Activated naive CD8-positive, alpha-beta T cell treated with anti-CD3 and anti-CD28 coated beads, Interleukin-2, amount 10 ng/mL, durations not matched to agents 7 days and 5 days (primary cell): Measurements from ENCODE around the gene KRTAP20-3. TPM values are rescaled to one million over a fixed set of nuclear protein-coding genes. Genes with fewer than 3 reads are reported as not detected.

Experiments used
- ATAC-seq: fragments of 150-1000 bp; cut with Tn5 transposase; one replicate; pipeline ENCODE4 v1.10.0; 2021; ENCODE audit warnings: low read depth, moderate library complexity
- POLR2A ChIA-PET: fragments of 350-600 bp; sonication (Branson Sonifier 250); formaldehyde crosslinking; loops from one replicate; lab custom pipeline; 2021; ENCODE audit warnings: antibody characterized with exemption; lab: Charles Lee
- DNase-seq: peaks from one replicate; pipeline ENCODE4 v3.0.0; 2021
- H3K27ac Mint-ChIP-seq: one replicate; pipeline ENCODE4 v1.8.0; 2022; ENCODE audit warnings: mild to moderate bottlenecking, mixed read lengths
- H3K27me3 Mint-ChIP-seq: one replicate; pipeline ENCODE4 v1.8.0; 2022; ENCODE audit warnings: mild to moderate bottlenecking, moderate library complexity, mixed read lengths
- H3K36me3 Mint-ChIP-seq: one replicate; pipeline ENCODE4 v1.8.0; 2021; ENCODE audit warnings: mild to moderate bottlenecking, mixed read lengths
- H3K4me1 Mint-ChIP-seq: one replicate; pipeline ENCODE4 v1.8.0; 2021; ENCODE audit warnings: mixed read lengths
- H3K4me3 Mint-ChIP-seq: one replicate; pipeline ENCODE4 v1.8.0; 2022; ENCODE audit warnings: mild to moderate bottlenecking, moderate library complexity, mixed read lengths
- H3K9me3 Mint-ChIP-seq: one replicate; pipeline ENCODE4 v1.8.0; 2021; ENCODE audit warnings: mixed read lengths
- total RNA-seq, 2 experiments: library from RNA; stranded (reverse); gene quantifications; one replicate each; pipeline ENCODE4 v1.2.3, GENCODE V29; 2021

The KRTAP20-3 gene
- total RNA-seq: not detected

- no peaks in the 10 kb centered on the region for H3K27me3 Mint-ChIP-seq
- H3K4me3 Mint-ChIP-seq: no peak within 1 kb of the TSS
- POLR2A ChIA-PET: no interaction called here
- no peaks in the 10 kb centered on the region for H3K36me3 Mint-ChIP-seq
- DNase-seq: no peak
- H3K27ac Mint-ChIP-seq: no peak within 1 kb of the TSS
- H3K9me3 Mint-ChIP-seq: peaks cover 6% of the 10 kb centered on the region
- ATAC-seq: no peak
- H3K4me1 Mint-ChIP-seq: no peaks in the 10 kb centered on the region
Observed at GRCh38 chr21:30642564-30642963, at the start of gene KRTAP20-3. Gene KRTAP20-3, plus strand, starts transcription at chr21:30642864.

- Mint-ChIP-seq H3K9me3 (peaks cover 6% of the 10 kb centered on the region), H3K4me3 (no peak within 1 kb of the TSS), H3K27me3 (no peaks in the 10 kb centered on the region), H3K4me1 (no peaks in the 10 kb centered on the region), H3K27ac (no peak within 1 kb of the TSS), H3K36me3 (no peaks in the 10 kb centered on the region)
- DNase-seq (no peak), ATAC-seq (no peak)
- POLR2A ChIA-PET: no interaction called here
Observed at GRCh38 chr21:30598802-30599201, 43.9 kb upstream of the KRTAP20-3 start, which contains the start of gene KRTAP6-2. Gene KRTAP6-2, minus strand, starts transcription at chr21:30598902. Its CDS starts 28 bp downstream, at chr21:30598874.

GRCh38 chr21:30600787-30601186 is 41.9 kb upstream of the KRTAP20-3 start, which contains the start of gene KRTAP22-1:
Gene KRTAP22-1, plus strand, starts transcription at chr21:30601087.
- peaks cover 6% of the 10 kb centered on the region for H3K9me3 Mint-ChIP-seq
- H3K27ac Mint-ChIP-seq: no peak within 1 kb of the TSS
- H3K36me3 Mint-ChIP-seq: no peaks in the 10 kb centered on the region
- H3K4me3 Mint-ChIP-seq: no peak within 1 kb of the TSS
- no peaks in the 10 kb centered on the region for H3K27me3 Mint-ChIP-seq
- DNase-seq (no peak), ATAC-seq (no peak)
- no peaks in the 10 kb centered on the region for H3K4me1 Mint-ChIP-seq
- POLR2A ChIA-PET: no interaction called here

- POLR2A ChIA-PET: no interaction called here
- no peak overlapping the region for H3K27ac Mint-ChIP-seq
- no peak for ATAC-seq
- DNase-seq: no peak
- no peaks in the 10 kb centered on the region for H3K27me3 Mint-ChIP-seq
- no peaks in the 10 kb centered on the region for H3K4me1 Mint-ChIP-seq
- H3K9me3 Mint-ChIP-seq: peaks cover 9% of the 10 kb centered on the region
- H3K4me3 Mint-ChIP-seq: no peak overlapping the region
- no peaks in the 10 kb centered on the region for H3K36me3 Mint-ChIP-seq
Observed at GRCh38 chr21:30605968-30606367, 36.7 kb upstream of the KRTAP20-3 start.

GRCh38 chr21:30612132-30612531 is 30.5 kb upstream of the KRTAP20-3 start:
- ATAC-seq (no peak), DNase-seq (no peak)
- no peaks in the 10 kb centered on the region for H3K36me3 Mint-ChIP-seq
- H3K4me1 Mint-ChIP-seq: no peaks in the 10 kb centered on the region
- no peak overlapping the region for H3K27ac Mint-ChIP-seq
- POLR2A ChIA-PET: no interaction called here
- H3K4me3 Mint-ChIP-seq: no peak overlapping the region
- H3K9me3 Mint-ChIP-seq: peaks cover 9% of the 10 kb centered on the region
- H3K27me3 Mint-ChIP-seq: no peaks in the 10 kb centered on the region

- H3K9me3 Mint-ChIP-seq: peaks cover 9% of the 10 kb centered on the region
- H3K4me1 Mint-ChIP-seq: no peaks in the 10 kb centered on the region
- H3K4me3 Mint-ChIP-seq: no peak within 1 kb of the TSS
- no peaks in the 10 kb centered on the region for H3K27me3 Mint-ChIP-seq
- H3K27ac Mint-ChIP-seq: no peak within 1 kb of the TSS
- no peaks in the 10 kb centered on the region for H3K36me3 Mint-ChIP-seq
- DNase-seq (no peak), ATAC-seq (no peak)
- POLR2A ChIA-PET: no interaction called here
Observed at GRCh38 chr21:30613836-30614235, 28.8 kb upstream of the KRTAP20-3 start, which contains the start of gene KRTAP6-1. Gene KRTAP6-1, minus strand, starts transcription at chr21:30613930. Its CDS starts 26 bp downstream, at chr21:30613904.

GRCh38 chr21:30615199-30615598 is 27.5 kb upstream of the KRTAP20-3 start:
- H3K9me3 Mint-ChIP-seq: peaks cover 9% of the 10 kb centered on the region
- H3K4me3 Mint-ChIP-seq: no peak overlapping the region
- POLR2A ChIA-PET: no interaction called here
- no peaks in the 10 kb centered on the region for H3K36me3 Mint-ChIP-seq
- no peaks in the 10 kb centered on the region for H3K4me1 Mint-ChIP-seq
- H3K27ac Mint-ChIP-seq: no peak overlapping the region
- DNase-seq (no peak), ATAC-seq (no peak)
- no peaks in the 10 kb centered on the region for H3K27me3 Mint-ChIP-seq

GRCh38 chr21:30616125-30616524 is 26.5 kb upstream of the KRTAP20-3 start, which contains the start of gene KRTAP20-1:
Gene KRTAP20-1, plus strand, starts transcription at chr21:30616425. Its CDS starts 30 bp downstream, at chr21:30616455.
- Mint-ChIP-seq H3K27me3 (no peaks in the 10 kb centered on the region), H3K9me3 (peaks cover 6% of the 10 kb centered on the region), H3K4me3 (no peak within 1 kb of the TSS), H3K4me1 (no peaks in the 10 kb centered on the region), H3K27ac (no peak within 1 kb of the TSS), H3K36me3 (no peaks in the 10 kb centered on the region)
- POLR2A ChIA-PET: no interaction called here
- no peak for ATAC-seq
- no peak for DNase-seq

- no peak for DNase-seq
- no peaks in the 10 kb centered on the region for H3K4me1 Mint-ChIP-seq
- POLR2A ChIA-PET: no interaction called here
- no peak overlapping the region for H3K4me3 Mint-ChIP-seq
- H3K36me3 Mint-ChIP-seq: no peaks in the 10 kb centered on the region
- no peak for ATAC-seq
- H3K27me3 Mint-ChIP-seq: no peaks in the 10 kb centered on the region
- no peak overlapping the region for H3K27ac Mint-ChIP-seq
- H3K9me3 Mint-ChIP-seq: no peaks in the 10 kb centered on the region
Observed at GRCh38 chr21:30620080-30620479, 22.6 kb upstream of the KRTAP20-3 start.

GRCh38 chr21:30620522-30620921 is 22.1 kb upstream of the KRTAP20-3 start, which contains the start of gene KRTAP20-4:
Gene KRTAP20-4, plus strand, starts transcription at chr21:30620627.
- Mint-ChIP-seq H3K27ac (no peak within 1 kb of the TSS), H3K36me3 (no peaks in the 10 kb centered on the region), H3K4me3 (no peak within 1 kb of the TSS), H3K9me3 (no peaks in the 10 kb centered on the region), H3K4me1 (no peaks in the 10 kb centered on the region), H3K27me3 (no peaks in the 10 kb centered on the region)
- POLR2A ChIA-PET: no interaction called here
- ATAC-seq (no peak), DNase-seq (no peak)

- no peak for DNase-seq
- no peak overlapping the region for H3K27ac Mint-ChIP-seq
- H3K9me3 Mint-ChIP-seq: no peaks in the 10 kb centered on the region
- no peak for ATAC-seq
- H3K4me1 Mint-ChIP-seq: no peaks in the 10 kb centered on the region
- POLR2A ChIA-PET: no interaction called here
- H3K27me3 Mint-ChIP-seq: no peaks in the 10 kb centered on the region
- H3K4me3 Mint-ChIP-seq: no peak overlapping the region
- no peaks in the 10 kb centered on the region for H3K36me3 Mint-ChIP-seq
Observed at GRCh38 chr21:30623362-30623761, 19.3 kb upstream of the KRTAP20-3 start.

- Mint-ChIP-seq H3K4me1 (no peaks in the 10 kb centered on the region), H3K27me3 (no peaks in the 10 kb centered on the region)
Observed at GRCh38 chr21:30625449-30626165, 17.1 kb upstream of the KRTAP20-3 start.

GRCh38 chr21:30628109-30628508 is 14.6 kb upstream of the KRTAP20-3 start:
- DNase-seq (no peak), ATAC-seq (no peak)
- H3K4me3 Mint-ChIP-seq: no peak overlapping the region
- no peaks in the 10 kb centered on the region for H3K36me3 Mint-ChIP-seq
- no peaks in the 10 kb centered on the region for H3K27me3 Mint-ChIP-seq
- H3K4me1 Mint-ChIP-seq: no peaks in the 10 kb centered on the region
- POLR2A ChIA-PET: no interaction called here
- no peak overlapping the region for H3K27ac Mint-ChIP-seq
- no peaks in the 10 kb centered on the region for H3K9me3 Mint-ChIP-seq

More at GRCh38 chr21:30625449-30626165, 17.1 kb upstream of the KRTAP20-3 start:
- POLR2A ChIA-PET: no interaction called here
- H3K4me3 Mint-ChIP-seq: no peak overlapping the region
- ATAC-seq (no peak), DNase-seq (no peak)
- H3K36me3 Mint-ChIP-seq: no peaks in the 10 kb centered on the region
- H3K9me3 Mint-ChIP-seq: no peaks in the 10 kb centered on the region
- no peak overlapping the region for H3K27ac Mint-ChIP-seq

GRCh38 chr21:30629200-30629599 is 13.5 kb upstream of the KRTAP20-3 start:
- POLR2A ChIA-PET: no interaction called here
- Mint-ChIP-seq H3K36me3 (no peaks in the 10 kb centered on the region), H3K27ac (no peak overlapping the region), H3K9me3 (no peaks in the 10 kb centered on the region), H3K4me1 (no peaks in the 10 kb centered on the region), H3K4me3 (no peak overlapping the region), H3K27me3 (no peaks in the 10 kb centered on the region)
- no peak for DNase-seq
- no peak for ATAC-seq
